ENCODE data around the gene ARHGEF6. TPM values are rescaled to one million over a fixed set of nuclear protein-coding genes. Genes with fewer than 3 reads are reported as not detected.

Gene ARHGEF6
- total and polyA plus RNA-seq, 4 donors = 1.6 to 9.2 (median 4.2) TPM

DNA sequence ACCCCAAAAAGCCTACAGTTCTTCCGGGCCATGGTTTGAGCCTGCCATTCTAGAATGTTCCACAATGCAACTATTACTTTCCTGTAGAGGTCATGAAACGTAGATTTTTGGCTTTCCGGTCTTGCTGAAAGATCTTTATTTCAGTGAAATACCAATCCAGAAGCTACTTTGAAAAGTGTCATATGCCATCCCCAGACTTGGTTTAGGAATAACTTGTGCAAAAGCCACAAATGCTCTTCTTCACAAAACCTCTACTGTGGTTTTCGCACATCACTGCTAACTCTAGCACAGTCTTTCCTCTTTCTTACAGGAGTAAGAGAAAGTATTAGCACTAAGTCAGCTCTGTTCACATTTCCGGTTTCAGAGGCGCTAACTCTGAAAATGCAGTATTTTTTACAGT lies 145.5 kb downstream of the ARHGEF6 start:
- H3K9ac ChIP-seq (ENCODE audit: low read depth in 1 of 2, low read length in 2 of 2) = no peak overlapping the region
- H3K36me3 ChIP-seq (ENCODE audit: control insufficient read depth in 4 of 4, insufficient read depth in 3 of 4, low read depth in 1 of 4, low read length in 3 of 4) = no peaks in the 10 kb centered on the region
- TF ChIP-seq EGR1 (IDR thresholded peaks at IDR 0.05; ENCODE audit: low read depth in 2 of 2) = no peak
- TF ChIP-seq, protein P1, sequence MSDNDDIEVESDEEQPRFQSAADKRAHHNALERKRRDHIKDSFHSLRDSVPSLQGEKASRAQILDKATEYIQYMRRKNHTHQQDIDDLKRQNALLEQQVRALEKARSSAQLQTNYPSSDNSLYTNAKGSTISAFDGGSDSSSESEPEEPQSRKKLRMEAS (IDR thresholded peaks at IDR 0.05) = no peak
- no peak for TF ChIP-seq JUND (IDR thresholded peaks at IDR 0.05)
- TF ChIP-seq, protein P2, sequence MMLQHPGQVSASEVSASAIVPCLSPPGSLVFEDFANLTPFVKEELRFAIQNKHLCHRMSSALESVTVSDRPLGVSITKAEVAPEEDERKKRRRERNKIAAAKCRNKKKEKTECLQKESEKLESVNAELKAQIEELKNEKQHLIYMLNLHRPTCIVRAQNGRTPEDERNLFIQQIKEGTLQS (IDR thresholded peaks at IDR 0.05) = no peak
- no peak for TF ChIP-seq SP1 (IDR thresholded peaks at IDR 0.05)
- no peak for TF ChIP-seq FOXA1 (IDR thresholded peaks at IDR 0.05)
- TF ChIP-seq YY1 (IDR thresholded peaks at IDR 0.05) = no peak
- no peak for DNase-seq (ENCODE audit: low spot score)
- H3K27me3 ChIP-seq (ENCODE audit: control insufficient read depth in 4 of 4, insufficient read depth in 4 of 4, low read length in 3 of 4) = peaks cover 0 to 6% (median 0%) of the 10 kb centered on the region in 4 donors
- H3K4me3 ChIP-seq (ENCODE audit: low read depth in 1 of 3, low read length in 3 of 3) = no peak overlapping the region
- no peaks in the 10 kb centered on the region for H3K9me3 ChIP-seq (ENCODE audit: control insufficient read depth in 4 of 4, low read length in 3 of 4)
- WGBS = 77% methylated on average over 6 of the region's 6 CpGs
- no peaks in the 10 kb centered on the region for H3K4me1 ChIP-seq (ENCODE audit: control insufficient read depth in 4 of 4, insufficient read depth in 4 of 4, low read length in 3 of 4)
- H3K27ac ChIP-seq (ENCODE audit: low read depth in 1 of 2, low read length in 2 of 2) = no peak overlapping the region

DNA sequence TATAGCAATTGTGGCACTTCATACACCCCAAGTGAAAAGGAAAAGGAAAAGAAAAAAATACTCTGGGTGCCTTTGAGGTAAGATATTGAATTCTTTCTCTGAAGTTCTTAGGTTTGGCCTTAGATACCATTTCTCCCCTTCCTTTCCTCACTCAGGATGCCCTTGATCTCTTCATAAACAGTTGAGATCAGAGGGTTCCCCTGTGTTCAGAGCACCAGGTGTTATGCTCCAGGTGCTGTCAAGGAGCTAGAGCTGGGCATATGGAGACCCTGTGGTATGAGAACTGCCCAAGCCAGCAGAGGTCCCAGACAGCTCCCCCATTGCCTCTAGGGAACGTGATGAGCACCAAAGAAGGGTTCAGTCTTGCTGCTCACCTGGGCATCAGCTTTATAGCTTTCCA lies 149.9 kb downstream of the ARHGEF6 start:
- no peak overlapping the region for H3K27ac ChIP-seq (ENCODE audit: low read depth in 1 of 2, low read length in 2 of 2)
- H3K4me3 ChIP-seq (ENCODE audit: low read depth in 1 of 3, low read length in 3 of 3) = no peak overlapping the region
- TF ChIP-seq SP1 (IDR thresholded peaks at IDR 0.05) (no peak), EGR1 (IDR thresholded peaks at IDR 0.05; ENCODE audit: low read depth in 2 of 2) (no peak), RAD21 (IDR thresholded peaks at IDR 0.05) (no peak), HNF4G (IDR thresholded peaks at IDR 0.05) (no peak), FOXA1 (IDR thresholded peaks at IDR 0.05) (no peak), HNF4A (conservative IDR thresholded peaks at IDR 0.05) (no peak), NR2F2 (IDR thresholded peaks at IDR 0.05) (no peak)
- TF ChIP-seq, protein P2 (IDR thresholded peaks at IDR 0.05) = no peak
- TF ChIP-seq, protein P1 (IDR thresholded peaks at IDR 0.05) = no peak
- TF ChIP-seq, protein P3, sequence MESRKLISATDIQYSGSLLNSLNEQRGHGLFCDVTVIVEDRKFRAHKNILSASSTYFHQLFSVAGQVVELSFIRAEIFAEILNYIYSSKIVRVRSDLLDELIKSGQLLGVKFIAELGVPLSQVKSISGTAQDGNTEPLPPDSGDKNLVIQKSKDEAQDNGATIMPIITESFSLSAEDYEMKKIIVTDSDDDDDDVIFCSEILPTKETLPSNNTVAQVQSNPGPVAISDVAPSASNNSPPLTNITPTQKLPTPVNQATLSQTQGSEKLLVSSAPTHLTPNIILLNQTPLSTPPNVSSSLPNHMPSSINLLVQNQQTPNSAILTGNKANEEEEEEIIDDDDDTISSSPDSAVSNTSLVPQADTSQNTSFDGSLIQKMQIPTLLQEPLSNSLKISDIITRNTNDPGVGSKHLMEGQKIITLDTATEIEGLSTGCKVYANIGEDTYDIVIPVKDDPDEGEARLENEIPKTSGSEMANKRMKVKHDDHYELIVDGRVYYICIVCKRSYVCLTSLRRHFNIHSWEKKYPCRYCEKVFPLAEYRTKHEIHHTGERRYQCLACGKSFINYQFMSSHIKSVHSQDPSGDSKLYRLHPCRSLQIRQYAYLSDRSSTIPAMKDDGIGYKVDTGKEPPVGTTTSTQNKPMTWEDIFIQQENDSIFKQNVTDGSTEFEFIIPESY (IDR thresholded peaks at IDR 0.05) = no peak
- TF ChIP-seq, protein P4, sequence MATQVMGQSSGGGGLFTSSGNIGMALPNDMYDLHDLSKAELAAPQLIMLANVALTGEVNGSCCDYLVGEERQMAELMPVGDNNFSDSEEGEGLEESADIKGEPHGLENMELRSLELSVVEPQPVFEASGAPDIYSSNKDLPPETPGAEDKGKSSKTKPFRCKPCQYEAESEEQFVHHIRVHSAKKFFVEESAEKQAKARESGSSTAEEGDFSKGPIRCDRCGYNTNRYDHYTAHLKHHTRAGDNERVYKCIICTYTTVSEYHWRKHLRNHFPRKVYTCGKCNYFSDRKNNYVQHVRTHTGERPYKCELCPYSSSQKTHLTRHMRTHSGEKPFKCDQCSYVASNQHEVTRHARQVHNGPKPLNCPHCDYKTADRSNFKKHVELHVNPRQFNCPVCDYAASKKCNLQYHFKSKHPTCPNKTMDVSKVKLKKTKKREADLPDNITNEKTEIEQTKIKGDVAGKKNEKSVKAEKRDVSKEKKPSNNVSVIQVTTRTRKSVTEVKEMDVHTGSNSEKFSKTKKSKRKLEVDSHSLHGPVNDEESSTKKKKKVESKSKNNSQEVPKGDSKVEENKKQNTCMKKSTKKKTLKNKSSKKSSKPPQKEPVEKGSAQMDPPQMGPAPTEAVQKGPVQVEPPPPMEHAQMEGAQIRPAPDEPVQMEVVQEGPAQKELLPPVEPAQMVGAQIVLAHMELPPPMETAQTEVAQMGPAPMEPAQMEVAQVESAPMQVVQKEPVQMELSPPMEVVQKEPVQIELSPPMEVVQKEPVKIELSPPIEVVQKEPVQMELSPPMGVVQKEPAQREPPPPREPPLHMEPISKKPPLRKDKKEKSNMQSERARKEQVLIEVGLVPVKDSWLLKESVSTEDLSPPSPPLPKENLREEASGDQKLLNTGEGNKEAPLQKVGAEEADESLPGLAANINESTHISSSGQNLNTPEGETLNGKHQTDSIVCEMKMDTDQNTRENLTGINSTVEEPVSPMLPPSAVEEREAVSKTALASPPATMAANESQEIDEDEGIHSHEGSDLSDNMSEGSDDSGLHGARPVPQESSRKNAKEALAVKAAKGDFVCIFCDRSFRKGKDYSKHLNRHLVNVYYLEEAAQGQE (IDR thresholded peaks at IDR 0.05) = no peak
- no peaks in the 10 kb centered on the region for H3K36me3 ChIP-seq (ENCODE audit: control insufficient read depth in 4 of 4, insufficient read depth in 3 of 4, low read depth in 1 of 4, low read length in 3 of 4)
- 56% methylated on average over 1 of the region's 1 CpG for WGBS
- no peaks in the 10 kb centered on the region for H3K9me3 ChIP-seq (ENCODE audit: control insufficient read depth in 4 of 4, low read length in 3 of 4)
- DNase-seq (ENCODE audit: low spot score) = no peak
- no peak overlapping the region for H3K9ac ChIP-seq (ENCODE audit: low read depth in 1 of 2, low read length in 2 of 2)
- H3K27me3 ChIP-seq (ENCODE audit: control insufficient read depth in 4 of 4, insufficient read depth in 4 of 4, low read length in 3 of 4) = peaks cover 0 to 6% (median 0%) of the 10 kb centered on the region in 4 donors
- no peaks in the 10 kb centered on the region for H3K4me1 ChIP-seq (ENCODE audit: control insufficient read depth in 4 of 4, insufficient read depth in 4 of 4, low read length in 3 of 4)

All from liver (tissue), 9 donors.